GM19328 (cell line): ENCODE data around the gene OR2T11.
"Not testable (repeated sequence)": the region's sequence is repeated elsewhere in the genome, so short reads cannot be mapped to it uniquely, and the experiment has no call there.

Experiments used
- ATAC-seq: cut with Tn5 transposase; IDR thresholded peaks from one replicate; pipeline ENCODE4 v1.9.1; 2021; ENCODE audit warnings: mild to moderate bottlenecking, moderate library complexity; ENCODE audit not compliant: unreplicated experiment

The OR2T11 gene

GRCh38 chr1:248621770-248622169 lies 13.1 kb downstream of the OR2T11 start:
- ATAC-seq: no peak

- no peak for ATAC-seq
Observed at GRCh38 chr1:248618878-248619277, 16.0 kb downstream of the OR2T11 start.

- no peak for ATAC-seq
Observed at GRCh38 chr1:248618119-248618518, 16.8 kb downstream of the OR2T11 start.

GRCh38 chr1:248613742-248614141 lies 21.1 kb downstream of the OR2T11 start:
- ATAC-seq: no peak

GRCh38 chr1:248611883-248612414 lies 22.9 kb downstream of the OR2T11 start:
- ATAC-seq: no peak

- ATAC-seq: no peak
Observed at GRCh38 chr1:248610301-248610700, 24.6 kb downstream of the OR2T11 start.

- no peak for ATAC-seq
Observed at GRCh38 chr1:248599396-248599795, 35.5 kb downstream of the OR2T11 start.

- no peak for ATAC-seq
Observed at GRCh38 chr1:248597589-248597988, 37.3 kb downstream of the OR2T11 start, which contains the start of gene OR2T10. OR2T10 (minus strand) TSS chr1:248597700; CDS start chr1:248593768, 3,932 bp downstream.

GRCh38 chr1:248596615-248597014 lies 38.3 kb downstream of the OR2T11 start:
- ATAC-seq: no peak

GRCh38 chr1:248593226-248593625 lies 41.7 kb downstream of the OR2T11 start:
- no peak for ATAC-seq

- ATAC-seq: no peak
Observed at GRCh38 chr1:248592655-248593054, 42.2 kb downstream of the OR2T11 start.

- ATAC-seq: no peak
Observed at GRCh38 chr1:248590055-248590454, 44.8 kb downstream of the OR2T11 start.

- no peak for ATAC-seq
Observed at GRCh38 chr1:248589334-248589733, 45.6 kb downstream of the OR2T11 start.

- no peak for ATAC-seq
Observed at GRCh38 chr1:248585266-248585665, 49.6 kb downstream of the OR2T11 start.

GRCh38 chr1:248576260-248576980 lies 58.5 kb downstream of the OR2T11 start:
- no peak for ATAC-seq

- ATAC-seq: not testable (repeated sequence)
Observed at GRCh38 chr1:248574657-248575056, 60.2 kb downstream of the OR2T11 start, which contains the start of gene OR2T34. OR2T34 (minus strand) TSS chr1:248574757; CDS start chr1:248574757, 0 bp downstream.

- ATAC-seq: not testable (repeated sequence)
Observed at GRCh38 chr1:248573856-248574255, 61.0 kb downstream of the OR2T11 start.
